Measurements from ENCODE around the gene SHKBP1.
A peak's percentile ranks its signal among the peaks of the same experiment; 100 is the strongest.

SHKBP1 gene

GRCh38 chr19:40576151-40576584 is 505 bp upstream of the SHKBP1 start:
- no peaks in the 10 kb centered on the region for H3K27me3 ChIP-seq (ENCODE audit: control insufficient read depth, insufficient read depth, low read length)
- no peaks in the 10 kb centered on the region for H3K9me3 ChIP-seq (replicated peaks; ENCODE audit: low read length)
- H3K9ac ChIP-seq (ENCODE audit: low read depth, low read length) = no peak overlapping the region
- peak overlapping the region; percentile 92 for H3K4me2 ChIP-seq (ENCODE audit: low read length)
- H3K36me3 ChIP-seq (ENCODE audit: insufficient read depth, low read length) = peaks cover 25% of the 10 kb centered on the region
- H3K4me3 ChIP-seq (ENCODE audit: low read length) = peak overlapping the region; percentile 79
- H3K4me1 ChIP-seq (ENCODE audit: control insufficient read depth, insufficient read depth, low read length) = peaks cover 4% of the 10 kb centered on the region

- Histone ChIP-seq H3K4me3 (ENCODE audit: low read length) (no peak overlapping the region), H3K27me3 (ENCODE audit: control insufficient read depth, insufficient read depth, low read length) (no peaks in the 10 kb centered on the region), H3K4me1 (ENCODE audit: control insufficient read depth, insufficient read depth, low read length) (peaks cover 4% of the 10 kb centered on the region), H3K9me3 (replicated peaks; ENCODE audit: low read length) (no peaks in the 10 kb centered on the region), H3K4me2 (ENCODE audit: low read length) (no peak overlapping the region), H3K36me3 (ENCODE audit: insufficient read depth, low read length) (peaks cover 30% of the 10 kb centered on the region), H3K9ac (ENCODE audit: low read depth, low read length) (no peak overlapping the region)
Measured at GRCh38 chr19:40578442-40578908, 1.8 kb downstream of the SHKBP1 start.

- H3K4me1 ChIP-seq (ENCODE audit: control insufficient read depth, insufficient read depth, low read length) = peaks cover 10% of the 10 kb centered on the region
- no peaks in the 10 kb centered on the region for H3K9me3 ChIP-seq (replicated peaks; ENCODE audit: low read length)
- H3K9ac ChIP-seq (ENCODE audit: low read depth, low read length) = no peak overlapping the region
- H3K36me3 ChIP-seq (ENCODE audit: insufficient read depth, low read length) = peaks cover 37% of the 10 kb centered on the region
- H3K27me3 ChIP-seq (ENCODE audit: control insufficient read depth, insufficient read depth, low read length) = no peaks in the 10 kb centered on the region
- H3K4me2 ChIP-seq (ENCODE audit: low read length) = no peak overlapping the region
- no peak overlapping the region for H3K4me3 ChIP-seq (ENCODE audit: low read length)
Measured at GRCh38 chr19:40580619-40581018, 3.9 kb downstream of the SHKBP1 start.

- no peaks in the 10 kb centered on the region for H3K9me3 ChIP-seq (replicated peaks; ENCODE audit: low read length)
- H3K36me3 ChIP-seq (ENCODE audit: insufficient read depth, low read length) = peaks cover 38% of the 10 kb centered on the region
- H3K4me2 ChIP-seq (ENCODE audit: low read length) = no peak overlapping the region
- peaks cover 16% of the 10 kb centered on the region for H3K4me1 ChIP-seq (ENCODE audit: control insufficient read depth, insufficient read depth, low read length)
- no peak overlapping the region for H3K9ac ChIP-seq (ENCODE audit: low read depth, low read length)
- H3K4me3 ChIP-seq (ENCODE audit: low read length) = no peak overlapping the region
- no peaks in the 10 kb centered on the region for H3K27me3 ChIP-seq (ENCODE audit: control insufficient read depth, insufficient read depth, low read length)
Measured at GRCh38 chr19:40581531-40581930, 4.9 kb downstream of the SHKBP1 start.

- no peak overlapping the region for H3K4me2 ChIP-seq (ENCODE audit: low read length)
- peaks cover 14% of the 10 kb centered on the region for H3K4me1 ChIP-seq (ENCODE audit: control insufficient read depth, insufficient read depth, low read length)
- H3K36me3 ChIP-seq (ENCODE audit: insufficient read depth, low read length) = peaks cover 45% of the 10 kb centered on the region
- H3K27me3 ChIP-seq (ENCODE audit: control insufficient read depth, insufficient read depth, low read length) = no peaks in the 10 kb centered on the region
- H3K9me3 ChIP-seq (replicated peaks; ENCODE audit: low read length) = no peaks in the 10 kb centered on the region
- H3K9ac ChIP-seq (ENCODE audit: low read depth, low read length) = no peak overlapping the region
- H3K4me3 ChIP-seq (ENCODE audit: low read length) = no peak overlapping the region
Measured at GRCh38 chr19:40582467-40582866, 5.8 kb downstream of the SHKBP1 start.

GRCh38 chr19:40583283-40583682 is 6.6 kb downstream of the SHKBP1 start:
- Histone ChIP-seq H3K36me3 (ENCODE audit: insufficient read depth, low read length) (peaks cover 46% of the 10 kb centered on the region), H3K9me3 (replicated peaks; ENCODE audit: low read length) (no peaks in the 10 kb centered on the region), H3K4me1 (ENCODE audit: control insufficient read depth, insufficient read depth, low read length) (peaks cover 14% of the 10 kb centered on the region), H3K4me2 (ENCODE audit: low read length) (no peak overlapping the region), H3K27me3 (ENCODE audit: control insufficient read depth, insufficient read depth, low read length) (no peaks in the 10 kb centered on the region), H3K9ac (ENCODE audit: low read depth, low read length) (no peak overlapping the region), H3K4me3 (ENCODE audit: low read length) (no peak overlapping the region)

GRCh38 chr19:40584007-40584406 is 7.3 kb downstream of the SHKBP1 start:
- peaks cover 20% of the 10 kb centered on the region for H3K4me1 ChIP-seq (ENCODE audit: control insufficient read depth, insufficient read depth, low read length)
- H3K27me3 ChIP-seq (ENCODE audit: control insufficient read depth, insufficient read depth, low read length) = no peaks in the 10 kb centered on the region
- H3K9me3 ChIP-seq (replicated peaks; ENCODE audit: low read length) = no peaks in the 10 kb centered on the region
- H3K36me3 ChIP-seq (ENCODE audit: insufficient read depth, low read length) = peaks cover 42% of the 10 kb centered on the region
- no peak overlapping the region for H3K9ac ChIP-seq (ENCODE audit: low read depth, low read length)
- H3K4me3 ChIP-seq (ENCODE audit: low read length) = no peak overlapping the region
- no peak overlapping the region for H3K4me2 ChIP-seq (ENCODE audit: low read length)

- peaks cover 33% of the 10 kb centered on the region for H3K36me3 ChIP-seq (ENCODE audit: insufficient read depth, low read length)
- H3K4me3 ChIP-seq (ENCODE audit: low read length) = no peak overlapping the region
- no peaks in the 10 kb centered on the region for H3K9me3 ChIP-seq (replicated peaks; ENCODE audit: low read length)
- no peaks in the 10 kb centered on the region for H3K27me3 ChIP-seq (ENCODE audit: control insufficient read depth, insufficient read depth, low read length)
- H3K4me1 ChIP-seq (ENCODE audit: control insufficient read depth, insufficient read depth, low read length) = peaks cover 20% of the 10 kb centered on the region
- peak overlapping the region; percentile 42 for H3K4me2 ChIP-seq (ENCODE audit: low read length)
- H3K9ac ChIP-seq (ENCODE audit: low read depth, low read length) = no peak overlapping the region
Measured at GRCh38 chr19:40585241-40585981, 8.7 kb downstream of the SHKBP1 start.

GRCh38 chr19:40585982-40586422 is 9.3 kb downstream of the SHKBP1 start:
- Histone ChIP-seq H3K4me1 (ENCODE audit: control insufficient read depth, insufficient read depth, low read length) (peaks cover 20% of the 10 kb centered on the region), H3K9me3 (replicated peaks; ENCODE audit: low read length) (no peaks in the 10 kb centered on the region), H3K4me3 (ENCODE audit: low read length) (no peak overlapping the region), H3K4me2 (ENCODE audit: low read length) (no peak overlapping the region), H3K9ac (ENCODE audit: low read depth, low read length) (no peak overlapping the region), H3K36me3 (ENCODE audit: insufficient read depth, low read length) (peaks cover 27% of the 10 kb centered on the region), H3K27me3 (ENCODE audit: control insufficient read depth, insufficient read depth, low read length) (no peaks in the 10 kb centered on the region)

GRCh38 chr19:40586611-40587010 is 9.9 kb downstream of the SHKBP1 start:
- Histone ChIP-seq H3K36me3 (ENCODE audit: insufficient read depth, low read length) (peaks cover 23% of the 10 kb centered on the region), H3K9me3 (replicated peaks; ENCODE audit: low read length) (no peaks in the 10 kb centered on the region), H3K4me3 (ENCODE audit: low read length) (no peak overlapping the region), H3K4me1 (ENCODE audit: control insufficient read depth, insufficient read depth, low read length) (peaks cover 20% of the 10 kb centered on the region), H3K4me2 (ENCODE audit: low read length) (no peak overlapping the region), H3K27me3 (ENCODE audit: control insufficient read depth, insufficient read depth, low read length) (no peaks in the 10 kb centered on the region), H3K9ac (ENCODE audit: low read depth, low read length) (no peak overlapping the region)

GRCh38 chr19:40588110-40588854 is 11.6 kb downstream of the SHKBP1 start:
- Histone ChIP-seq H3K9ac (ENCODE audit: low read depth, low read length) (no peak overlapping the region), H3K4me2 (ENCODE audit: low read length) (no peak overlapping the region), H3K36me3 (ENCODE audit: insufficient read depth, low read length) (peaks cover 20% of the 10 kb centered on the region), H3K4me3 (ENCODE audit: low read length) (no peak overlapping the region), H3K27me3 (ENCODE audit: control insufficient read depth, insufficient read depth, low read length) (no peaks in the 10 kb centered on the region), H3K9me3 (replicated peaks; ENCODE audit: low read length) (no peaks in the 10 kb centered on the region), H3K4me1 (ENCODE audit: control insufficient read depth, insufficient read depth, low read length) (peaks cover 20% of the 10 kb centered on the region)
